H1 (cell line): ENCODE results near the gene ZNF316. TPM values are rescaled to one million over a fixed set of nuclear protein-coding genes. Genes with fewer than 3 reads are reported as not detected.
A peak's percentile ranks its signal among the peaks of the same experiment; 100 is the strongest.

Source experiments
- CTCF ChIA-PET: fragments of 300-600 bp; sonication (Branson Sonifier 250); formaldehyde crosslinking; loops from one replicate; lab custom pipeline; 2021; ENCODE audit not compliant: partially characterized antibody; lab: Charles Lee
- POLR2A ChIA-PET: fragments of 300-600 bp; sonication (Branson Sonifier 250); formaldehyde crosslinking; loops from one replicate; lab custom pipeline; 2021; ENCODE audit warnings: inconsistent platforms; ENCODE audit not compliant: partially characterized antibody; lab: Charles Lee
- DNase-seq, 2 experiments: peaks; one replicate each; pipeline versions ENCODE4 v3.0.0 to v3.0.0-alpha.2; 2010 to 2022; ENCODE audit warnings: low spot score in 2 of 2, low read depth in 1 of 2, mixed read lengths in 1 of 2
- FAIRE-seq: peaks from 2 replicates; lab custom pipeline; 2011; peaks lifted over from hg19 to GRCh38; lab: Jason Lieb, UNC
- H2AFZ ChIP-seq: 2 replicates; pipeline ENCODE4 v1.8.1; 2012; ENCODE audit warnings: low read length, inconsistent platforms
- H2AK5ac ChIP-seq: 2 replicates; pipeline ENCODE4 v1.6.1; 2013; ENCODE audit warnings: low read depth, low read length
- H2BK120ac ChIP-seq: replicated peaks from 2 replicates; pipeline ENCODE3; 2013; ENCODE audit warnings: low read depth, low read length, inconsistent platforms
- H2BK12ac ChIP-seq: 2 replicates; pipeline ENCODE4 v1.6.1; 2013; ENCODE audit warnings: low read depth, low read length
- H2BK15ac ChIP-seq: 2 replicates; pipeline ENCODE4 v1.6.1; 2013; ENCODE audit warnings: low read length
- H2BK20ac ChIP-seq: 2 replicates; pipeline ENCODE4 v1.6.1; 2013; ENCODE audit warnings: low read length
- H2BK5ac ChIP-seq: 2 replicates; pipeline ENCODE4 v1.6.1; 2013; ENCODE audit warnings: low read depth, low read length
- H3K14ac ChIP-seq: 2 replicates; pipeline ENCODE4 v1.6.1; 2013; ENCODE audit warnings: inconsistent platforms; ENCODE audit not compliant: insufficient read length
- H3K18ac ChIP-seq: 2 replicates; pipeline ENCODE4 v1.6.1; 2013; ENCODE audit warnings: low read length; ENCODE audit errors: extremely low read depth
- H3K23ac ChIP-seq: 2 replicates; pipeline ENCODE4 v1.6.1; 2013; ENCODE audit warnings: inconsistent platforms; ENCODE audit not compliant: insufficient read length
- H3K23me2 ChIP-seq: 2 replicates; pipeline ENCODE4 v1.6.1; 2013; ENCODE audit warnings: low read depth, low read length
- H3K27ac ChIP-seq: 2 replicates; pipeline ENCODE4 v1.6.1; 2011; ENCODE audit warnings: low read depth, low read length, inconsistent platforms
- H3K27me3 ChIP-seq, 4 experiments: replicated peaks in 1 of 4; 1 replicate in 1 of 4; 2 replicates in 3 of 4; pipeline versions ENCODE4 v1.6.1 to v1.8.1; 2011 to 2013; ENCODE audit warnings: low read length in 3 of 4, mild to moderate bottlenecking in 3 of 4, inconsistent platforms in 2 of 4, mixed read lengths in 2 of 4, moderate library complexity in 1 of 4; ENCODE audit not compliant: control insufficient read depth in 3 of 4, insufficient read depth in 3 of 4; ENCODE audit errors: extremely low read depth in 1 of 4
- H3K36me3 ChIP-seq, 4 experiments: 2 replicates each; pipeline versions ENCODE4 v1.6.1 to v1.8.1; 2011 to 2013; ENCODE audit warnings: mild to moderate bottlenecking in 4 of 4, low read length in 3 of 4, moderate library complexity in 2 of 4, control low read depth in 1 of 4, inconsistent platforms in 1 of 4; ENCODE audit not compliant: insufficient read depth in 4 of 4, control insufficient read depth in 2 of 4
- H3K4ac ChIP-seq: replicated peaks from 2 replicates; pipeline ENCODE3; 2013; ENCODE audit warnings: low read length, low read depth, mixed read lengths, inconsistent platforms; ENCODE audit not compliant: insufficient read length
- H3K4me1 ChIP-seq, 4 experiments: replicated peaks in 1 of 4; 1 replicate in 1 of 4; 2 replicates in 3 of 4; pipeline versions ENCODE4 v1.6.1 to v1.8.1; 2011 to 2013; ENCODE audit warnings: low read length in 3 of 4, inconsistent platforms in 2 of 4, mixed read lengths in 1 of 4; ENCODE audit not compliant: insufficient read depth in 4 of 4, control insufficient read depth in 3 of 4
- H3K4me2 ChIP-seq, 2 experiments: 2 replicates each; pipeline versions ENCODE4 v1.6.1 to v1.8.1; 2011 to 2013; ENCODE audit warnings: low read depth in 2 of 2, low read length in 2 of 2, control low read depth in 1 of 2, inconsistent platforms in 1 of 2, mild to moderate bottlenecking in 1 of 2; ENCODE audit not compliant: insufficient read depth in 1 of 2
- H3K4me3 ChIP-seq, 4 experiments: fragments of 200-600, 300-600 bp in 1 of 4; sonication (generic), shearing (Covaris generic), sonication (Bioruptor Twin) in 1 of 4; 2 replicates each; pipeline versions ENCODE4 v1.5.1 to v1.8.1; 2011 to 2016; ENCODE audit warnings: low read length in 4 of 4, low read depth in 3 of 4, control low read depth in 2 of 4, inconsistent platforms in 2 of 4, mild to moderate bottlenecking in 2 of 4, mixed read lengths in 1 of 4, moderate library complexity in 1 of 4; ENCODE audit not compliant: insufficient read depth in 2 of 4; ENCODE audit errors: extremely low read depth in 1 of 4
- H3K56ac ChIP-seq: replicated peaks from 2 replicates; pipeline ENCODE3; 2013; ENCODE audit warnings: low read depth, mild to moderate bottlenecking, mixed read lengths, low read length, inconsistent platforms; ENCODE audit not compliant: insufficient read length
- H3K79me1 ChIP-seq: 2 replicates; pipeline ENCODE4 v1.6.1; 2013; ENCODE audit warnings: low read depth, low read length, control low read depth
- H3K79me2 ChIP-seq, 2 experiments: 2 replicates each; pipeline versions ENCODE4 v1.6.1 to v1.8.1; 2012 to 2013; ENCODE audit warnings: low read length in 2 of 2, mild to moderate bottlenecking in 2 of 2, inconsistent platforms in 1 of 2; ENCODE audit not compliant: insufficient read depth in 2 of 2, control insufficient read depth in 1 of 2
- H3K9ac ChIP-seq, 4 experiments: replicated peaks in 1 of 4; 1 replicate in 1 of 4; 2 replicates in 3 of 4; pipeline versions ENCODE4 v1.6.1 to v1.8.1; 2011 to 2013; ENCODE audit warnings: low read depth in 3 of 4, low read length in 3 of 4, control low read depth in 2 of 4, mild to moderate bottlenecking in 2 of 4, moderate library complexity in 2 of 4, inconsistent platforms in 1 of 4; ENCODE audit errors: extremely low read depth in 1 of 4
- H3K9me3 ChIP-seq, 2 experiments: 2 replicates each; pipeline versions ENCODE4 v1.6.1 to v1.8.1; 2012 to 2013; ENCODE audit warnings: mild to moderate bottlenecking in 2 of 2, moderate library complexity in 2 of 2, control low read depth in 1 of 2, inconsistent platforms in 1 of 2, low read depth in 1 of 2, low read length in 1 of 2, mixed read lengths in 1 of 2; ENCODE audit not compliant: insufficient read depth in 2 of 2
- H4K20me1 ChIP-seq, 2 experiments: replicated peaks in 1 of 2; 2 replicates each; pipeline versions ENCODE3 to v1.8.1; 2011 to 2013; ENCODE audit warnings: inconsistent platforms in 2 of 2, low read length in 2 of 2, mild to moderate bottlenecking in 1 of 2; ENCODE audit not compliant: insufficient read depth in 2 of 2, control insufficient read depth in 1 of 2
- H4K5ac ChIP-seq: 2 replicates; pipeline ENCODE4 v1.6.1; 2013; ENCODE audit warnings: low read length, low read depth, mixed read lengths, inconsistent platforms; ENCODE audit not compliant: insufficient read length
- H4K8ac ChIP-seq: 2 replicates; pipeline ENCODE4 v1.8.0; 2013; ENCODE audit warnings: mild to moderate bottlenecking, moderate library complexity, low read length, inconsistent platforms; ENCODE audit not compliant: insufficient read depth; ENCODE audit errors: extremely low read depth
- H4K91ac ChIP-seq: replicated peaks from 2 replicates; pipeline ENCODE3; 2013; ENCODE audit warnings: low read length, mixed read lengths, inconsistent platforms; ENCODE audit not compliant: insufficient read length
- CTBP2 ChIP-seq: IDR thresholded peaks from 2 replicates; pipeline ENCODE4 v1.7.0; 2011; ENCODE audit warnings: borderline replicate concordance, mild to moderate bottlenecking, moderate library complexity, mixed read lengths, low read length; ENCODE audit not compliant: insufficient read depth, insufficient read length
- EZH2 ChIP-seq: fragments of 200-600 bp; sonication (generic); IDR thresholded peaks from 2 replicates; pipeline ENCODE4 v1.7.1; 2012; ENCODE audit warnings: low read depth, mild to moderate bottlenecking, moderate library complexity, low read length, inconsistent platforms; ENCODE audit not compliant: severe bottlenecking
- MAFK ChIP-seq: IDR thresholded peaks from 2 replicates; pipeline ENCODE4 v1.6.1; 2012; ENCODE audit warnings: low read depth, mild to moderate bottlenecking, improper control_type of control experiment, low read length
- RAD21 ChIP-seq, 2 experiments: IDR thresholded peaks in 1 of 2; conservative IDR thresholded peaks in 1 of 2; 2 replicates each; pipeline ENCODE4 v1.6.1; 2011; ENCODE audit warnings: low read depth in 2 of 2, low read length in 2 of 2, improper control_type of control experiment in 1 of 2, inconsistent platforms in 1 of 2, mild to moderate bottlenecking in 1 of 2, moderate library complexity in 1 of 2
- YY1 ChIP-seq: IDR thresholded peaks from 2 replicates; pipeline ENCODE4 v1.6.1; 2011; ENCODE audit warnings: low read depth, mild to moderate bottlenecking, low read length
- WGBS, 2 experiments: shearing (Covaris generic) in 1 of 2; methylation state at CpG; one replicate each; pipeline versions ENCODE4 v1.1.6 to v1.1.7; 2013 to 2015; ENCODE audit warnings: low lambda C conversion rate in 2 of 2, mixed read lengths in 2 of 2, inconsistent platforms in 1 of 2, low coverage in 1 of 2, missing lambda C conversion rate in 1 of 2; ENCODE audit not compliant: insufficient replicate concordance in 2 of 2, insufficient coverage in 1 of 2, insufficient read length in 1 of 2; ENCODE audit errors: extremely low coverage in 1 of 2, missing lambda C conversion rate in 1 of 2; 5-methylcytosine and 5-hydroxymethylcytosine counted together
- polyA plus RNA-seq, 7 experiments: library from polyadenylated mRNA; depleted of rRNA in 3 of 7; stranded (reverse) in 5 of 7; unstranded in 2 of 7; fragments of >200 nt in 5 of 7; fragments of 200-250 nt in 2 of 7; gene quantifications; 1 replicate in 5 of 7; 2 replicates in 1 of 7; 4 replicates in 1 of 7; pipeline versions ENCODE4 v1.2.1 to v1.2.3, GENCODE V29; 2011 to 2013; ENCODE audit warnings: missing spikeins in 2 of 7, mixed read lengths in 2 of 7
- total RNA-seq: library from RNA; stranded (reverse); fragmentation: NEBNext Ultra II Directional; extraction: Animal tissue kit (Norgen Biotek cat#: 25700); gene quantifications from 2 replicates; pipeline ENCODE4 v1.2.1, GENCODE V29; 2021

Gene ZNF316
- total and polyA plus RNA-seq, 2 of the 8 experiments (the other 6 are each of a cell fraction or from before 2014, with no cell fraction given) = 3.6 to 13.7 TPM

GRCh38 chr7:6621195-6622133 is 15.7 kb upstream of the ZNF316 start:
- H3K4me1 ChIP-seq = no peaks in the 10 kb centered on the region
- H3K23ac ChIP-seq = no peak overlapping the region
- 86% methylated on average over 20 of the region's 20 CpGs; no CpG with 5 or more reads in 1 of the 2 experiments for WGBS, 2 experiments
- no peak overlapping the region; the same call in 1 of the 2 replicates for H2BK5ac ChIP-seq
- no peak overlapping the region for H3K56ac ChIP-seq
- H4K91ac ChIP-seq = no peak overlapping the region
- CTCF ChIA-PET = interaction anchor here (0.6 to 1.0 kb wide), 2 partner anchors 21 to 107 kb away, joined by 3 read pairs; no protein-coding TSS in a partner anchor
- no peaks in the 10 kb centered on the region; a peak in 1 of 4 replicates for H3K9me3 ChIP-seq
- H3K27ac ChIP-seq = no peak overlapping the region
- H3K27me3 ChIP-seq = no peaks in the 10 kb centered on the region
- no peak overlapping the region for H2BK120ac ChIP-seq
- POLR2A ChIA-PET = interaction anchor here (1.3 to 1.5 kb wide), 2 partner anchors 11 to 75 kb away, joined by 3 read pairs; no protein-coding TSS in a partner anchor
- H3K4ac ChIP-seq = no peak overlapping the region
- no peak overlapping the region for H3K4me3 ChIP-seq
- no peak overlapping the region for H2BK20ac ChIP-seq
- no peak overlapping the region for H3K18ac ChIP-seq
- FAIRE-seq = no peak
- H3K36me3 ChIP-seq = peaks cover 5 to 21% (median 7%) of the 10 kb centered on the region in 4 experiments; a peak in 4 of 8 replicates
- H3K79me2 ChIP-seq = no peaks in the 10 kb centered on the region
- no peaks in the 10 kb centered on the region for H3K23me2 ChIP-seq
- no peak overlapping the region for H2AK5ac ChIP-seq
- no peak overlapping the region for H3K9ac ChIP-seq
- H4K8ac ChIP-seq = peak overlapping the region; percentile 51; the same call in 1 of the 2 replicates
- H3K14ac ChIP-seq = no peak overlapping the region
- H4K5ac ChIP-seq = no peak overlapping the region
- peaks cover 0 to 5% of the 10 kb centered on the region in 2 experiments for H4K20me1 ChIP-seq
- no peak overlapping the region for H2BK15ac ChIP-seq
- no peak overlapping the region for H3K4me2 ChIP-seq
- H2BK12ac ChIP-seq = no peak overlapping the region
- no peak for DNase-seq
- peaks cover 2% of the 10 kb centered on the region; the same call in 1 of the 2 replicates for H3K79me1 ChIP-seq
- no peak overlapping the region for H2AFZ ChIP-seq
- TF ChIP-seq YY1 = no peak
- TF ChIP-seq RAD21 (IDR thresholded peaks at IDR 0.05 in 1 of 2, conservative IDR thresholded peaks at IDR 0.05 in 1 of 2; ENCODE audit: low read depth in 2 of 2, low read length in 2 of 2) = no peak
- no peak for TF ChIP-seq EZH2
- TF ChIP-seq MAFK = no peak
- TF ChIP-seq CTBP2 = no peak
